IMR-90 (cell line): ENCODE data around the gene LENG1. TPM values are rescaled to one million over a fixed set of nuclear protein-coding genes. Genes with fewer than 3 reads are reported as not detected.
A peak's percentile ranks its signal among the peaks of the same experiment; 100 is the strongest.

Source experiments
- ATAC-seq: fragments of 200-7000 bp; cut with Tn5 transposase; 2 replicates; pipeline ENCODE4 v1.9.1; 2020; ENCODE audit warnings: low read depth, mild to moderate bottlenecking, moderate library complexity
- BruUV-seq: library from RNA; stranded (reverse); fragments of 400-500 nt; replicated peaks from 2 replicates; lab custom pipeline; 2021; lab: Mats Ljungman, UMichigan
- CTCF ChIA-PET: fragments of 300-600 bp; formaldehyde crosslinking; extraction: SDS; loops from one replicate; lab custom pipeline; 2021; ENCODE audit warnings: antibody characterized with exemption; lab: Yijun Ruan, JAX
- POLR2A ChIA-PET: fragments of 300-600 bp; sonication (Branson Sonifier 250); formaldehyde crosslinking; loops from one replicate; lab custom pipeline; 2022; ENCODE audit warnings: antibody characterized with exemption; ENCODE audit not compliant: unreplicated experiment; lab: Charles Lee
- DNase-seq: peaks from one replicate; pipeline ENCODE4 v3.0.0; 2013
- H2AFZ ChIP-seq: replicated peaks from 2 replicates; pipeline ENCODE3; 2013; ENCODE audit warnings: low read length, mild to moderate bottlenecking; ENCODE audit not compliant: poor library complexity
- H2AK5ac ChIP-seq: 2 replicates; pipeline ENCODE4 v1.6.1; 2013; ENCODE audit warnings: low read depth, low read length, inconsistent platforms
- H2AK9ac ChIP-seq: replicated peaks from 2 replicates; pipeline ENCODE3; 2013; ENCODE audit warnings: mild to moderate bottlenecking, low read depth, low read length, moderate library complexity; ENCODE audit not compliant: poor library complexity
- H2BK120ac ChIP-seq: 2 replicates; pipeline ENCODE4 v1.6.1; 2013; ENCODE audit warnings: low read depth, low read length, inconsistent platforms
- H2BK15ac ChIP-seq: 3 replicates; pipeline ENCODE4 v1.6.1; 2013; ENCODE audit warnings: low read depth, low read length, inconsistent platforms
- H2BK20ac ChIP-seq: 2 replicates; pipeline ENCODE4 v1.6.1; 2013; ENCODE audit warnings: low read depth, mild to moderate bottlenecking, inconsistent platforms, low read length, moderate library complexity
- H2BK5ac ChIP-seq: 2 replicates; pipeline ENCODE4 v1.6.1; 2013; ENCODE audit warnings: mild to moderate bottlenecking, low read depth, low read length, inconsistent platforms; ENCODE audit not compliant: poor library complexity, severe bottlenecking
- H3K14ac ChIP-seq: replicated peaks from 2 replicates; pipeline ENCODE4 v1.6.1; 2013; ENCODE audit warnings: low read depth, low read length, inconsistent platforms
- H3K18ac ChIP-seq: 2 replicates; pipeline ENCODE4 v1.6.1; 2013; ENCODE audit warnings: low read depth, low read length, control low read depth
- H3K23ac ChIP-seq: 2 replicates; pipeline ENCODE4 v1.6.1; 2013; ENCODE audit warnings: low read depth, low read length, inconsistent platforms
- H3K27ac ChIP-seq: 2 replicates; pipeline ENCODE4 v1.5.1; 2013; ENCODE audit warnings: mild to moderate bottlenecking, control low read depth, low read length; ENCODE audit not compliant: insufficient read depth
- H3K27me3 ChIP-seq: 2 replicates; pipeline ENCODE4 v1.6.1; 2013; ENCODE audit warnings: low read length; ENCODE audit not compliant: control insufficient read depth, insufficient read depth
- H3K36me3 ChIP-seq: 2 replicates; pipeline ENCODE4 v1.6.1; 2013; ENCODE audit warnings: low read length, mixed read lengths; ENCODE audit not compliant: control insufficient read depth, insufficient read depth
- H3K4ac ChIP-seq: 2 replicates; pipeline ENCODE4 v1.6.1; 2013; ENCODE audit warnings: low read depth, low read length, inconsistent platforms
- H3K4me1 ChIP-seq: 2 replicates; pipeline ENCODE4 v1.6.1; 2013; ENCODE audit warnings: low read length, mixed read lengths; ENCODE audit not compliant: control insufficient read depth, insufficient read depth
- H3K4me2 ChIP-seq: 2 replicates; pipeline ENCODE4 v1.6.1; 2013; ENCODE audit warnings: low read depth, mild to moderate bottlenecking, control low read depth, low read length, moderate library complexity
- H3K4me3 ChIP-seq: 2 replicates; pipeline ENCODE4 v1.5.1; 2013; ENCODE audit warnings: low read depth, mild to moderate bottlenecking, control low read depth, low read length, moderate library complexity; ENCODE audit not compliant: insufficient read depth
- H3K56ac ChIP-seq: 2 replicates; pipeline ENCODE4 v1.6.1; 2013; ENCODE audit warnings: low read length, inconsistent platforms; ENCODE audit not compliant: insufficient read depth; ENCODE audit errors: extremely low read depth
- H3K79me1 ChIP-seq, 2 experiments: 2 replicates each; pipeline ENCODE4 v1.6.1; 2013; ENCODE audit warnings: low read length in 2 of 2, inconsistent platforms in 1 of 2, low read depth in 1 of 2
- H3K9ac ChIP-seq: 2 replicates; pipeline ENCODE4 v1.6.1; 2013; ENCODE audit warnings: low read depth, low read length, control low read depth
- H3K9me1 ChIP-seq: 2 replicates; pipeline ENCODE4 v1.6.1; 2013; ENCODE audit warnings: low read length, inconsistent platforms; ENCODE audit not compliant: insufficient read depth
- H3K9me3 ChIP-seq: 2 replicates; pipeline ENCODE4 v1.6.1; 2013; ENCODE audit warnings: low read length; ENCODE audit not compliant: control insufficient read depth, insufficient read depth
- H4K20me1 ChIP-seq: 2 replicates; pipeline ENCODE4 v1.6.1; 2013; ENCODE audit warnings: low read length, inconsistent platforms; ENCODE audit not compliant: insufficient read depth
- H4K5ac ChIP-seq: 2 replicates; pipeline ENCODE4 v1.6.1; 2013; ENCODE audit warnings: mild to moderate bottlenecking, low read depth, low read length, control low read depth
- H4K8ac ChIP-seq, 2 experiments: 2 replicates each; pipeline ENCODE4 v1.6.1; 2013; ENCODE audit warnings: low read depth in 2 of 2, low read length in 2 of 2, control low read depth in 1 of 2, inconsistent platforms in 1 of 2
- H4K91ac ChIP-seq: 2 replicates; pipeline ENCODE4 v1.6.1; 2013; ENCODE audit warnings: low read depth, low read length, inconsistent platforms; ENCODE audit not compliant: insufficient read depth
- BHLHE40 ChIP-seq: fragments of 150-350 bp; IDR thresholded peaks from 2 replicates; pipeline ENCODE4 v1.6.1; 2016; ENCODE audit warnings: mild to moderate bottlenecking, low read depth, low read length
- CEBPB ChIP-seq: IDR thresholded peaks from 2 replicates; pipeline ENCODE4 v1.6.1; 2012; ENCODE audit warnings: low read depth, low read length, improper control_type of control experiment
- CHD1 ChIP-seq: IDR thresholded peaks from 2 replicates; pipeline ENCODE4 v1.6.1; 2012; ENCODE audit warnings: low read depth, low read length, improper control_type of control experiment
- FOS ChIP-seq: fragments of 150-350 bp; IDR thresholded peaks from 2 replicates; pipeline ENCODE4 v1.6.1; 2016; ENCODE audit warnings: low read depth, low read length
- MAFK ChIP-seq: IDR thresholded peaks from 2 replicates; pipeline ENCODE4 v1.6.1; 2012; ENCODE audit warnings: low read depth, low read length, improper control_type of control experiment
- MAZ ChIP-seq: IDR thresholded peaks from 2 replicates; pipeline ENCODE4 v1.6.1; 2012; ENCODE audit warnings: low read depth, mild to moderate bottlenecking, low read length, improper control_type of control experiment, moderate library complexity, borderline replicate concordance
- NFE2L2 ChIP-seq: fragments of 150-350 bp; IDR thresholded peaks from 2 replicates; pipeline ENCODE4 v1.6.1; 2016; ENCODE audit warnings: low read depth, mild to moderate bottlenecking, low read length
- POLR2A ChIP-seq: IDR thresholded peaks from 2 replicates; pipeline ENCODE4 v1.6.1; 2012; ENCODE audit warnings: mild to moderate bottlenecking, low read depth, low read length
- RAD21 ChIP-seq: IDR thresholded peaks from 2 replicates; pipeline ENCODE4 v1.6.1; 2012; ENCODE audit warnings: low read length, improper control_type of control experiment
- RCOR1 ChIP-seq: IDR thresholded peaks from 2 replicates; pipeline ENCODE4 v1.6.1; 2012; ENCODE audit warnings: mild to moderate bottlenecking, low read length, improper control_type of control experiment; ENCODE audit not compliant: insufficient replicate concordance
- RFX5 ChIP-seq: IDR thresholded peaks from 2 replicates; pipeline ENCODE4 v1.8.0; 2012; ENCODE audit warnings: low read depth, mild to moderate bottlenecking, low read length, moderate library complexity
- WGBS, 2 experiments: methylation state at CpG; one replicate each; pipeline versions ENCODE4 v1.1.5 to v1.1.7; 2013; ENCODE audit warnings: missing lambda C conversion rate in 2 of 2; ENCODE audit not compliant: insufficient read length in 1 of 2; ENCODE audit errors: extremely low coverage in 2 of 2; 5-methylcytosine and 5-hydroxymethylcytosine counted together
- dilution Hi-C: fragments of 300-500 bp; cut with HindIII; formaldehyde crosslinking; loops from one replicate; pipeline ENCODE4 v1.14.3; 2018; ENCODE audit warnings: low sequenced_read_pairs; ENCODE audit not compliant: unreplicated experiment
- in situ Hi-C: fragments of 300-500 bp; cut with MboI; formaldehyde crosslinking; loops from 3 replicates; pipeline ENCODE4 v1.14.3; 2019; ENCODE audit warnings: low sequenced_read_pairs, inconsistent platforms, mixed read lengths
- intact Hi-C: fragments of 100-400 bp; cut with micrococcal nuclease; formaldehyde crosslinking; loops from 2 replicates; pipeline ENCODE4 v1.10.0; 2022
- polyA plus RNA-seq, 3 experiments: library from polyadenylated mRNA; depleted of rRNA; stranded (reverse); fragments of >200 nt; gene quantifications; 2 replicates each; pipeline ENCODE4 v1.2.3, GENCODE V29; 2012; ENCODE audit warnings: low replicate concordance in 1 of 3
- total RNA-seq: library from RNA; depleted of rRNA; stranded (reverse); fragments of >200 nt; gene quantifications from 2 replicates; pipeline ENCODE4 v1.2.3, GENCODE V29; 2012
- TF ChIP-seq, protein P1 (sequence below): conservative IDR thresholded peaks from 2 replicates; pipeline ENCODE4 v1.5.1; 2012; ENCODE audit warnings: mild to moderate bottlenecking, low read depth, low read length, improper control_type of control experiment
- TF ChIP-seq, protein P2 (sequence below): fragments of 150-350 bp; IDR thresholded peaks from 2 replicates; pipeline ENCODE4 v1.6.1; 2016; ENCODE audit warnings: low read depth, mild to moderate bottlenecking, low read length, moderate library complexity, borderline replicate concordance
- TF ChIP-seq, protein P3 (sequence below): fragments of 150-350 bp; IDR thresholded peaks from 2 replicates; pipeline ENCODE4 v1.6.1; 2017; ENCODE audit warnings: mild to moderate bottlenecking, antibody characterized with exemption, low read length, low read depth

LENG1 gene
- total and polyA plus RNA-seq, 2 of the 4 experiments (the other 2 are of a cell fraction), result 2.7 to 5.3 TPM

DNA sequence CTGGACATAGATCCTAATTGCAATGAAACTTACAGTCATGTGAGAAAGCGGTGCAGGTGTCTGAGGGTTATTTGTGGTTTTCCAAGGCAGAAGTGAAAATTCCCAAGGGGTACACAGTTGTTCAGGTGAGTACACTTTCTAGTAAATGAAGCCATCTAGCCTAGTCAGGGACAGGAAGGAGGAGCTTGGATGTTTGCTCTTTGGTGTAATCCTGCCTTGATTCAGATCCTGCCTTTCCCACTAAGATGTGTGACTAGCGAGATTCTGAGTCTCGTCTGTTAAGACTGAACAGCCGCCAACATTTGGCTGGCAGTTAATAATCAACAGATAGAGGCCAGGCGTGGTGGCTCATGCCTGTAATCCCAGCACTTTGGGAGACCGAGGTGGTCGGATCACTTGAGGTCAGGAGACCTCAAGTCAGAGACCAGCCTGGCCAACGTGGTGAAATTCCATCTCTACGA is 43.7 kb upstream of the LENG1 start:
- CTCF ChIA-PET, result no interaction called here

More for the DNA sequence above, 43.7 kb upstream of the LENG1 start:
- Histone ChIP-seq H3K9me3 (no peaks in the 10 kb centered on the region), H3K79me1 (peaks cover 11 to 71% of the 10 kb centered on the region in 2 experiments), H2BK5ac (no peak overlapping the region), H3K9ac (0 out of 2 replicates have a peak overlapping the region, but pooled peaks have one; percentile 51), H2BK15ac (no peak overlapping the region), H3K56ac (no peak overlapping the region), H4K5ac (no peak overlapping the region), H3K4me3 (no peak overlapping the region), H3K27me3 (no peaks in the 10 kb centered on the region), H3K4me2 (no peak overlapping the region), H2BK20ac (no peak overlapping the region), H3K36me3 (peaks cover 57% of the 10 kb centered on the region), H4K8ac (no peak overlapping the region), H3K4me1 (peaks cover 12% of the 10 kb centered on the region), H2AK9ac (no peak overlapping the region), H3K18ac (no peak overlapping the region), H3K23ac (no peak overlapping the region), H2AFZ (no peak overlapping the region), H4K20me1 (peaks cover 75% of the 10 kb centered on the region), H2AK5ac (no peak overlapping the region), H3K9me1 (peaks cover 18% of the 10 kb centered on the region), H3K4ac (no peak overlapping the region), H2BK120ac (no peak overlapping the region), H3K27ac (no peak overlapping the region), H3K14ac (no peak overlapping the region), H4K91ac (no peak overlapping the region)
- POLR2A ChIA-PET, result interaction anchor here (0.6 kb wide), 1 partner anchor 22 kb away, joined by 4 read pairs; no protein-coding TSS in a partner anchor
- 61% methylated on average over 7 of the region's 9 CpGs; no CpG with 5 or more reads in 1 of the 2 experiments for WGBS, 2 experiments
- intact Hi-C loops (no loop called here), dilution Hi-C loops (no loop called here), in situ Hi-C loops (loop anchor here (10.0 kb wide), 1 partner anchor 252 kb away; no protein-coding TSS in a partner anchor)
- no peak for ATAC-seq
- TF ChIP-seq CEBPB (no peak), RAD21 (no peak), POLR2A (no peak), NFE2L2 (no peak), MAZ (no peak), BHLHE40 (no peak), RFX5 (no peak), RCOR1 (no peak), CHD1 (no peak), FOS (no peak), MAFK (no peak)
- TF ChIP-seq, protein P1, sequence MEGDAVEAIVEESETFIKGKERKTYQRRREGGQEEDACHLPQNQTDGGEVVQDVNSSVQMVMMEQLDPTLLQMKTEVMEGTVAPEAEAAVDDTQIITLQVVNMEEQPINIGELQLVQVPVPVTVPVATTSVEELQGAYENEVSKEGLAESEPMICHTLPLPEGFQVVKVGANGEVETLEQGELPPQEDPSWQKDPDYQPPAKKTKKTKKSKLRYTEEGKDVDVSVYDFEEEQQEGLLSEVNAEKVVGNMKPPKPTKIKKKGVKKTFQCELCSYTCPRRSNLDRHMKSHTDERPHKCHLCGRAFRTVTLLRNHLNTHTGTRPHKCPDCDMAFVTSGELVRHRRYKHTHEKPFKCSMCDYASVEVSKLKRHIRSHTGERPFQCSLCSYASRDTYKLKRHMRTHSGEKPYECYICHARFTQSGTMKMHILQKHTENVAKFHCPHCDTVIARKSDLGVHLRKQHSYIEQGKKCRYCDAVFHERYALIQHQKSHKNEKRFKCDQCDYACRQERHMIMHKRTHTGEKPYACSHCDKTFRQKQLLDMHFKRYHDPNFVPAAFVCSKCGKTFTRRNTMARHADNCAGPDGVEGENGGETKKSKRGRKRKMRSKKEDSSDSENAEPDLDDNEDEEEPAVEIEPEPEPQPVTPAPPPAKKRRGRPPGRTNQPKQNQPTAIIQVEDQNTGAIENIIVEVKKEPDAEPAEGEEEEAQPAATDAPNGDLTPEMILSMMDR, result no peak
- TF ChIP-seq, protein P2, sequence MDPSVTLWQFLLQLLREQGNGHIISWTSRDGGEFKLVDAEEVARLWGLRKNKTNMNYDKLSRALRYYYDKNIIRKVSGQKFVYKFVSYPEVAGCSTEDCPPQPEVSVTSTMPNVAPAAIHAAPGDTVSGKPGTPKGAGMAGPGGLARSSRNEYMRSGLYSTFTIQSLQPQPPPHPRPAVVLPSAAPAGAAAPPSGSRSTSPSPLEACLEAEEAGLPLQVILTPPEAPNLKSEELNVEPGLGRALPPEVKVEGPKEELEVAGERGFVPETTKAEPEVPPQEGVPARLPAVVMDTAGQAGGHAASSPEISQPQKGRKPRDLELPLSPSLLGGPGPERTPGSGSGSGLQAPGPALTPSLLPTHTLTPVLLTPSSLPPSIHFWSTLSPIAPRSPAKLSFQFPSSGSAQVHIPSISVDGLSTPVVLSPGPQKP, result no peak
- TF ChIP-seq, protein P3, sequence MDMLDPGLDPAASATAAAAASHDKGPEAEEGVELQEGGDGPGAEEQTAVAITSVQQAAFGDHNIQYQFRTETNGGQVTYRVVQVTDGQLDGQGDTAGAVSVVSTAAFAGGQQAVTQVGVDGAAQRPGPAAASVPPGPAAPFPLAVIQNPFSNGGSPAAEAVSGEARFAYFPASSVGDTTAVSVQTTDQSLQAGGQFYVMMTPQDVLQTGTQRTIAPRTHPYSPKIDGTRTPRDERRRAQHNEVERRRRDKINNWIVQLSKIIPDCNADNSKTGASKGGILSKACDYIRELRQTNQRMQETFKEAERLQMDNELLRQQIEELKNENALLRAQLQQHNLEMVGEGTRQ, result no peak
- no TSS peak for BruUV-seq
- peak; percentile 13 for DNase-seq
